Ishikawa (cell line): ENCODE data around the gene SRD5A1.

ENCODE experiments used
- CEBPB ChIP-seq: IDR thresholded peaks from 2 replicates; pipeline ENCODE4 v1.6.1; 2012
- CREB1 ChIP-seq: IDR thresholded peaks from 2 replicates; pipeline ENCODE4 v1.6.1; 2012; ENCODE audit warnings: low read depth
- EGR1 ChIP-seq: IDR thresholded peaks from 2 replicates; pipeline ENCODE4 v1.6.1; 2012
- EP300 ChIP-seq: IDR thresholded peaks from 2 replicates; pipeline ENCODE4 v1.6.1; 2012; ENCODE audit warnings: borderline replicate concordance
- FOXM1 ChIP-seq: IDR thresholded peaks from 2 replicates; pipeline ENCODE4 v1.6.1; 2012; ENCODE audit warnings: low read depth, borderline replicate concordance
- MAX ChIP-seq: IDR thresholded peaks from 2 replicates; pipeline ENCODE4 v1.6.1; 2012
- NFIC ChIP-seq: IDR thresholded peaks from 2 replicates; pipeline ENCODE4 v1.6.1; 2012
- RAD21 ChIP-seq: IDR thresholded peaks from 2 replicates; pipeline ENCODE4 v1.6.1; 2012; ENCODE audit warnings: low read depth
- REST ChIP-seq: IDR thresholded peaks from 2 replicates; pipeline ENCODE4 v1.6.1; 2012; ENCODE audit warnings: low read depth, mild to moderate bottlenecking
- TAF1 ChIP-seq: IDR thresholded peaks from 2 replicates; pipeline ENCODE4 v1.6.1; 2012; ENCODE audit warnings: low read depth, mild to moderate bottlenecking
- TCF12 ChIP-seq: IDR thresholded peaks from 2 replicates; pipeline ENCODE4 v1.6.1; 2012; ENCODE audit warnings: low read depth
- TEAD4 ChIP-seq: IDR thresholded peaks from 2 replicates; pipeline ENCODE4 v1.6.1; 2012
- USF1 ChIP-seq: IDR thresholded peaks from 2 replicates; pipeline ENCODE4 v1.6.1; 2012
- YY1 ChIP-seq: IDR thresholded peaks from 2 replicates; pipeline ENCODE4 v1.6.1; 2012; ENCODE audit warnings: low read depth
- ZBTB7A ChIP-seq: IDR thresholded peaks from 2 replicates; pipeline ENCODE4 v1.6.1; 2012; ENCODE audit warnings: low read depth

The SRD5A1 gene

GRCh38 chr5:6655432-6655831 lies 22.2 kb downstream of the SRD5A1 start:
- TF ChIP-seq USF1 (no peak), RAD21 (no peak), NFIC (no peak), CEBPB (no peak), TCF12 (no peak), REST (no peak), TEAD4 (no peak), CREB1 (no peak), FOXM1 (no peak)

- TF ChIP-seq CEBPB (no peak), TCF12 (no peak), FOXM1 (no peak), EP300 (no peak), EGR1 (no peak), TAF1 (no peak)
Observed at GRCh38 chr5:6656680-6657079, 23.4 kb downstream of the SRD5A1 start.

- TF ChIP-seq USF1 (no peak), MAX (no peak), ZBTB7A (no peak), NFIC (no peak), TCF12 (no peak), EP300 (no peak), RAD21 (no peak), REST (no peak), CEBPB (no peak), TAF1 (no peak), TEAD4 (no peak), CREB1 (no peak), FOXM1 (no peak), YY1 (no peak), EGR1 (no peak)
Observed at GRCh38 chr5:6659941-6660684, 26.9 kb downstream of the SRD5A1 start.

- TF ChIP-seq YY1 (no peak), CEBPB (no peak), TCF12 (no peak), EP300 (no peak), TEAD4 (no peak), CREB1 (no peak)
Observed at GRCh38 chr5:6660688-6661087, 27.4 kb downstream of the SRD5A1 start.

GRCh38 chr5:6666762-6667161 lies 33.5 kb downstream of the SRD5A1 start:
- TF ChIP-seq TCF12 (no peak), FOXM1 (no peak), TAF1 (no peak)

GRCh38 chr5:6667648-6668047 lies 34.4 kb downstream of the SRD5A1 start:
- TF ChIP-seq REST (no peak), TAF1 (no peak), TEAD4 (no peak), RAD21 (no peak), CEBPB (no peak), USF1 (no peak), YY1 (no peak), EGR1 (no peak), NFIC (no peak), EP300 (no peak), ZBTB7A (no peak)
